Measurements from ENCODE around the gene LACC1.

- TF ChIP-seq CTCF (IDR thresholded peaks at IDR 0.05) = no peak
- TF ChIP-seq POLR2A (IDR thresholded peaks at IDR 0.05) = no peak
Measured at GRCh38 chr13:43915451-43915850, 35.7 kb downstream of the LACC1 start.
